NCI-H2171 treated with DMSO at 0.1 percent for 48 hours (cell line): Measurements from ENCODE around the gene EZH1.

ENCODE experiments used
- DNase-seq: peaks from one replicate; lab custom pipeline; 2025; lab: John Stamatoyannopoulos, UW

The EZH1 gene

GRCh38 chr17:42744806-42745617 is at the start of gene EZH1:
Gene EZH1, minus strand, starts transcription at chr17:42745040. Its CDS starts 16,099 bp downstream, at chr17:42728941.
- peak; percentile 94 for DNase-seq

- no peak for DNase-seq
Observed at GRCh38 chr17:42792545-42792944, 47.7 kb upstream of the EZH1 start.

- DNase-seq = no peak
Observed at GRCh38 chr17:42791948-42792347, 47.1 kb upstream of the EZH1 start.

GRCh38 chr17:42787266-42787665 is 42.4 kb upstream of the EZH1 start:
- no peak for DNase-seq

- DNase-seq = no peak
Observed at GRCh38 chr17:42784811-42785592, 40.2 kb upstream of the EZH1 start.

- no peak for DNase-seq
Observed at GRCh38 chr17:42784409-42784808, 39.6 kb upstream of the EZH1 start.

- DNase-seq = no peak
Observed at GRCh38 chr17:42783791-42784138, 38.9 kb upstream of the EZH1 start.

- no peak for DNase-seq
Observed at GRCh38 chr17:42783062-42783790, 38.4 kb upstream of the EZH1 start.

- no peak for DNase-seq
Observed at GRCh38 chr17:42782166-42783061, 37.6 kb upstream of the EZH1 start.

GRCh38 chr17:42781639-42782165 is 36.9 kb upstream of the EZH1 start:
- no peak for DNase-seq

GRCh38 chr17:42780851-42781638 is 36.2 kb upstream of the EZH1 start:
- no peak for DNase-seq

- no peak for DNase-seq
Observed at GRCh38 chr17:42779936-42780850, 35.4 kb upstream of the EZH1 start, which contains the start of gene WNK4. Gene WNK4, plus strand, starts transcription at chr17:42780610. Its CDS starts 89 bp downstream, at chr17:42780699.

GRCh38 chr17:42779304-42779935 is 34.6 kb upstream of the EZH1 start:
- DNase-seq = no peak

GRCh38 chr17:42778570-42778969 is 33.7 kb upstream of the EZH1 start:
- no peak for DNase-seq

GRCh38 chr17:42775534-42776098 is 30.8 kb upstream of the EZH1 start:
- DNase-seq = no peak

GRCh38 chr17:42774066-42774745 is 29.4 kb upstream of the EZH1 start:
- no peak for DNase-seq

- peak; percentile 86 for DNase-seq
Observed at GRCh38 chr17:42773290-42774035, 28.6 kb upstream of the EZH1 start, which contains the start of gene VPS25. Gene VPS25, plus strand, starts transcription at chr17:42773449. Its CDS starts 27 bp downstream, at chr17:42773476.
